SHP77 treated with DMSO at 0.1 percent for 48 hours (cell line): Measurements from ENCODE around the gene ALDH5A1.
"Not testable (repeated sequence)": the region's sequence is repeated elsewhere in the genome, so short reads cannot be mapped to it uniquely, and the experiment has no call there.

Experiments
- DNase-seq: peaks from one replicate; lab custom pipeline; 2025; lab: John Stamatoyannopoulos, UW

The ALDH5A1 gene

DNA sequence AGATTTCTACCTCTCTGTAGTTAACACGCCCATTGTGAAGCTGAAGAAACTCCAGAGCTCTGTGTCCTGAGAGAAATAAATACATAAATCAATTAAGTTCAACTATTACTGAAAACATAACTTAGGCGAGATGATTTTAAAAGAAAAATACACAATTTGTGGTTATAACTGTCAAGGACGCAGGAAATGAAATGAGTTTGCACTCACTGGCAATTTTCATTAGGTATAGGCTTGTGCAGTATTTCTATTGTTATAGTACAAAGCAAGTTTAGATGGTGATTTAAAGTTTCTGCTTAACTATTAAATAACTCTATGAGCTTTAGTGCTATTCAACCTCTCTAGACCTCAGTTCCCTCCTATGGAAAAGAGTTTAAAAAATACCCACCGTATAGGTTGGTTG is 8.7 kb upstream of the ALDH5A1 start:
- no peak for DNase-seq

DNA sequence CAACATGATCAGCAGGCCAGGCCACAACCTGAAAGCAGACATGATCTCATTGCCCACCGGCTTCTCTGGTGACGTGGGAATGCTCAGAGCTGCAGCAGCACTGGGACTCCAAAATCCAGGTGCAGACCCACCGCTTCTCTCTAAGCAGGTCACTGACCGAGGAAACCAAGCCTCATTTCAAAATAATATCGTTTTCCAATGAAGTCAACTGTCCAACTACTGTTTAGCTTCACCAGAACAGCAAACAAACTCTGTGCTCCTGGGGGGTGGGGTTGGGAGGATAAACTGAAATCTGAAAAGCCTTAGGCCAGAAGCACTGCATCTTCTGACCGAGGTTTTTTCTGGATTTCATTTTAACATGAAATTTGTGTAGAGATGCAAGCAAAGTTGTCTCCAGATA is 5.3 kb upstream of the ALDH5A1 start, which contains the start of gene GPLD1:
TSS of gene GPLD1 (minus strand) at position 109 of the 400 bp plus-strand sequence. CDS start at position 42, 67 bp downstream.
- no peak for DNase-seq

GRCh38 chr6:24489881-24490280 is 4.9 kb upstream of the ALDH5A1 start:
- no peak for DNase-seq

DNA sequence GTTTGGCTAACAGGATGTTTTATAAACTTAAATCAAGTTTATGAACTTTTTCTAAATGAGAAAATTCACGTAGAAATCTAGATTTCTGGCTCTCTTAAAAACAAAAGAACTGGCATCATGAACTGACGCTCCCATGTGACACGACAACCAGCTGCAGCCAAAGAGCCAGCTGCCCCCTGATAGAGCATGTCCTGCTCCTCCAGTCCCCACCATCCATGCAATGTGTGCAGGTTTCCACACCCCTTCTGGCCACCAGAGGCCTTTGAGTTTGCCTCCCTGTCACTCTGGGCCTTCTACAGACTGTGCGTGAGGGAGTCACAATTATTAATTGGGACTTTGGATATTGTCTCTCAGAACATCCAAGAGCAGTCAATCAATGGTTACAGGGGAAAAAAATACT is 3.8 kb upstream of the ALDH5A1 start:
- DNase-seq: no peak

GRCh38 chr6:24492475-24492874 is 2.3 kb upstream of the ALDH5A1 start:
- DNase-seq: no peak

- no peak for DNase-seq
These were observed 586 bp upstream of the ALDH5A1 start for GRCh38 chr6:24493945-24494820.

- no peak for DNase-seq
These were observed 2.6 kb downstream of the ALDH5A1 start for GRCh38 chr6:24497254-24497970.

DNA sequence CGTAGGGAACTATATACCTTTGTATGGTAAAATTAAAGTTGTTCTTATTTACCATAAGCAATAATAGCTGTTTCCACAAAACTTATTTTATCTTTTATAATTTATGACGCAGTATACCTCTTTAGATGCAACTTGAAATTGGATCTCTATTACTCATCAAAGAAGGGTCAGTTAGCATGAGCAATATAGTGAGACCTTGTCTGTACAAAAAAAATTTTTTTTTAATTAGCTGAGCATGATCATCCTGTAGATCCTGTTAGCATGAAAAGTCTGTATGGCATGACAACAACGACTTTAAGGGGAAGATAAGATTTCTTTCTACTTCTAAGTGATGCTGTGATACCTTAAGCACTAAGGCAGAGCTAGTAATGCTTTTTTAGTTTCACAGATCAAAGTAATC is 5.9 kb downstream of the ALDH5A1 start:
- DNase-seq: no peak

GRCh38 chr6:24501374-24501773 is 6.6 kb downstream of the ALDH5A1 start:
- no peak for DNase-seq

- DNase-seq: no peak
These were observed 7.1 kb downstream of the ALDH5A1 start for GRCh38 chr6:24501914-24502313.

GRCh38 chr6:24504287-24504648 is 9.5 kb downstream of the ALDH5A1 start:
- DNase-seq: no peak

- DNase-seq: no peak
These were observed 10.1 kb downstream of the ALDH5A1 start for GRCh38 chr6:24504649-24505586.

GRCh38 chr6:24506814-24507520 is 12.2 kb downstream of the ALDH5A1 start:
- no peak for DNase-seq

DNA sequence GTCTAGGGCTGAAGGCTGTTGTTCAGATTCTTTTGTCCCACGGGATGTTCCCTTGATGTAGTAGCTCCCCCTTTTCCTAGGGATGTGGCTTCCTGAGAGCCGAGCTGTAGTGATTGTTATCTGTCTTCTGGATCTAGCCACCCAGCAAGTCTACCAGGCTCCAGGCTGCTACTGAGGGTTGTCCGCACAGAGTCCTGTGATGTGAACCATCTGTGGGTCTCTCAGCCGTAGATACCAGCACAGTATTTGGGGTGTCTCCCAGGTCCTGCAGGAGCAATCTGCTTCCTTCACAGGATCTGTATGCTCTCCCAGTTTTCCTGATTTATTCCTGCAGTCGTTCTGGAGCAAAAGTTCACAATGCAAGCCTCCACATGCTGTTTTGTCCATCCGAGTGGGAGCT is 17.2 kb downstream of the ALDH5A1 start:
- not testable (repeated sequence) for DNase-seq

GRCh38 chr6:24513602-24514001 is 18.8 kb downstream of the ALDH5A1 start:
- DNase-seq: no peak

DNA sequence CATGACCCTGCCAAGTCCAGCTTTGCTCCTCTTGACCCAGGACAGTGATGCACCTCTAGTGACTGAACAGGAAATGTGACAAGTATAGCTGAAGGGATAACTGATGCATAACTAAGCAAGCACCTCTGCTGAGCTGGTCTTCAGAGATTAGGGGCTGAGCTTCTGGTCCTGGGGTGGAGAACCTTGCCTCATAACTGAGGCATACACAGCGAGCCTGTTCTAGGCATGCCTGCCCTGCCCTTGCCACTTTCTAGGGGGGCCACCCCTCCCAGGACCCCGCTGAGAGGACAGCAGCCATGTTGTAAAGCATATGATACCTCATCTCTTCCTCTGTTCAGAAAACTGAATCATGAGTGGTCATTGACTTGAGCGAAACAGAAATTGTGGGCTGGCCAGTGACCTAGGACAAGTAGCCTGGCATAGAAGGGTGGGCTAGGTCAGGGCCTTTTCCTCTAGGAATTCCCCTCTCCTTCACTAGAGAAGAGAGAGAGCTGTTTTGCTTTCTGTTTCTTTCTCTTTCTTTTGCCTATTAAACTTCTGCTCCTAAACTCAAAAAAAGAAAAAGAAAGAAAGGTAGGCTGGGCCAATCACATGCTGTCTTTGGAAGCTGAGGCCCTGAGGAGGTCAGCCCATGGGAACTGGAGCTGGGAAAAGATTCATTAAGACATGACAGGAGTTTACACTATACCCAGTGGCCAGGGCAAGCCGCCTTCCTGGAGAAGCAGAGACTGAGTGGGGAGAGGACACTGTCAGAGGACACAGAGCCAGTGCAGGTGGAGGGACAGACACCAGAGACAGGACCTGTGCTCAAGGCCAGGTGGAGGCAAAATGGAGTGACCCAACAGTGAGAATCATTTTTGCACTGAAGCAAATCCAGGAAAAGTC is 23.1 kb downstream of the ALDH5A1 start:
- DNase-seq: no peak

DNA sequence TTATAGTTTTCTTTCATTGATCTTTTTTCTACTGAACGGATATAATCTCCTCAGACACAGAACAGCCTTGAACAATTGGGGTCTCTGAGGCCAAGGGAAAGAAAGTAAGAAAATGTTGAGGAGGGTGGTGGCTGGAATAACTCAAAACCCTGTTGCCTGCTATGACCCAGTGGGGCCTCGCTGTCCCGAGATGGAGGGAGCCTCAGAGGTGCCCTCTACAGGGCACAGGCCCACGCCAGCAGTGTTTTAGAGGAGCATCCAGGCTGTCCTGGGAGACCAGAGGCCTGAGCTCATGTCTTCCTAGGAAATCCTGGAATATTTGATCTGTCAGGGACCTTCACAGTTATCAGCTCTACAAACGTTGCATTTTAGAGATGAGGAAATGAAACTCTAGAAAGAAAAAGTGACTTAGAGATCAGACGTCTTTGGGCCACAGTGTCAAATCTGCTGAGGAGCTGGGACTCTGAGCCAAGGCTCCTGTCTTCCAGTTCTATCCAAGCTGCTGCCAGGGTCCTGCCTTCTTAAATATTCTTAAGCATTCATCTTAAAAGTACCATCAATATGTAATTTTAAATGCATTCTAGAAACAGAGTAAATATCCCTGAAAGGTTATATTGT is 26.3 kb downstream of the ALDH5A1 start:
- DNase-seq: no peak

DNA sequence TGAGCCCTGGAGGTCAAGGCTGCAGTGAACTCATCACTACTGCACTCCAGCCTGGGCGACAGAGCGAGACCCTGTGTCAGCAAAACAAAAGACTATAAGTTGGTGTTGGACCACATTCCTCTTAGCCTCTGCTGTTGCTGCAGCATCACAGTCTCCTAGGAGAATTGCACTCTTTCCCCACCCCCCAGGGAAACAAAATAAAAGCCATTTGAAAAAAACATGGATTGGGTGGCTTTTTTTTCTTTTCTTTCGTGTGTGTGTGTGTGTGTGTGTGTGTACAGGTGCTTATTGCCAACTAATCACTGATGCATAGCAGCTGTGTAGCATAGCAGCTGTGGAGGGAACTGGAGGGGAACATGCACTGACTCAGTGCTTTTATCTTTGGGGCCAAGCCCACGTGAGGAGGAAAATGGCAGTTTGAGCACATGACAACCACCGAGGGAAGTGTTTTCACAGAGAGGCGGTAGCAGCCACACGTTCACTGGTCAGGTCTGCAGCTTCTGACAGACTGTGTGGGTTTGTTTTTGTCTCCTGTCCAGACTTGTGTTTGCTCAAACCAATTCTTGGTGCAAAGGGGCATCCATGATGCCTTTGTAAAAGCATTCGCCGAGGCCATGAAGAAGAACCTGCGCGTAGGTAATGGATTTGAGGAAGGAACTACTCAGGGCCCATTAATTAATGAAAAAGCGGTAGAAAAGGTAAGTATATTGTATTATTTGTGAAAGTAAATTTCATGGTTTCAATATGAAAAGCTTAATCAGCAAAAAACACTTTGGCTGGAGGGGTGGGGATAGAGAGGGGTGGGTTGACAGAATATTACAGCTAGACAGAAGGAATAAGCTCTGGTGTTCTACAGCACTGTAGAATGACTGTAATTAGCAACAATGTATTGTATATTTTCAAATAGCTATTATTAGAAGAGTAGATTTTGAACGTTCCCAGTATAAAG is 27.7 kb downstream of the ALDH5A1 start:
- peak; percentile 54 for DNase-seq

DNA sequence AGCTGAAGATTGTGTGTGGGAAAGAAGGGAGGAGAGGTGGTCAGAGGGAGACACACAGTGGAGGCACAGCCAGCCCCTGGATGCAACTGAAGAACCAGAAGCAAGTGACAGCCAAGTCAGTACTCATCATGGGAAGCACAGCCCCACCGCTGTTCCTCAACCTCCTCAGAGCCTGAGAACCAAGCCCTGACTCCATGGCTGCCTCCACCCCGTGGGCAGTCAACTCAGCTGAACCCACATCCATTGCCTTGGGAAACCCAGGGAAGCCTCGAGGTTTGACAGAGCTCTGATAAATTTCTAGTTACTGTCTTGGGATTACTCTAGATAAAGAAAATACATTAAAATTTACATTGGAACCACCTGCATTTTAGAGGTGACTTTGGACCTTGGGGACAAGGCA is 29.6 kb downstream of the ALDH5A1 start:
- DNase-seq: no peak
